Measurements from ENCODE around the gene VGLL4. TPM values are rescaled to one million over a fixed set of nuclear protein-coding genes. Genes with fewer than 3 reads are reported as not detected.

VGLL4 gene
- polyA plus RNA-seq, 1 donor from 2014 or later, result 113 TPM

GRCh38 chr3:11603628-11604027 is 40.1 kb downstream of the VGLL4 start:
- H3K9me3 ChIP-seq (ENCODE audit: low read length), result no peaks in the 10 kb centered on the region
- peaks cover 36% of the 10 kb centered on the region for H3K79me2 ChIP-seq (replicated peaks; ENCODE audit: insufficient read depth, low read length)
- H2AFZ ChIP-seq (ENCODE audit: low read depth, low read length), result no peak overlapping the region
- no peaks in the 10 kb centered on the region for H4K20me1 ChIP-seq (ENCODE audit: insufficient read depth)
- H3F3A ChIP-seq (ENCODE audit: insufficient read depth, low read length, poor library complexity, severe bottlenecking), result no peaks in the 10 kb centered on the region
- H3K36me3 ChIP-seq (ENCODE audit: insufficient read depth, low read length), result no peaks in the 10 kb centered on the region
- no peak overlapping the region for H3K9ac ChIP-seq (ENCODE audit: low read length)
- H3K9me2 ChIP-seq (ENCODE audit: insufficient read depth, low read length), result no peaks in the 10 kb centered on the region
- H3K27ac ChIP-seq (ENCODE audit: low read length), result no peak overlapping the region
- TF ChIP-seq REST (IDR thresholded peaks at IDR 0.05; ENCODE audit: borderline replicate concordance), result no peak
- TF ChIP-seq SMC3 (conservative IDR thresholded peaks at IDR 0.05; ENCODE audit: poor library complexity), result no peak
- TF ChIP-seq EZH2 (IDR thresholded peaks at IDR 0.05; ENCODE audit: borderline replicate concordance, insufficient read depth, low read length, poor library complexity, severe bottlenecking), result no peak
- TF ChIP-seq EP300 (conservative IDR thresholded peaks at IDR 0.05; ENCODE audit: poor library complexity, severe bottlenecking), result no peak
- TF ChIP-seq MXI1 (conservative IDR thresholded peaks at IDR 0.05; ENCODE audit: poor library complexity, severe bottlenecking), result no peak
- no peak for TF ChIP-seq POLR2AphosphoS5 (IDR thresholded peaks at IDR 0.05)
- no peak for TF ChIP-seq TAF1 (IDR thresholded peaks at IDR 0.05; ENCODE audit: low read depth)
- no peak for TF ChIP-seq RAD21 (conservative IDR thresholded peaks at IDR 0.05)
- no peak for TF ChIP-seq CTCF (IDR thresholded peaks at IDR 0.05; ENCODE audit: poor library complexity, severe bottlenecking)
- H3K4me3 ChIP-seq (ENCODE audit: low read length), result no peak overlapping the region
- no peak overlapping the region for H3K4me2 ChIP-seq (ENCODE audit: low read length)
- no peaks in the 10 kb centered on the region for H3K27me3 ChIP-seq (ENCODE audit: insufficient read depth, low read depth, low read length)

GRCh38 chr3:11602886-11603527 is 40.7 kb downstream of the VGLL4 start:
- TF ChIP-seq RAD21 (conservative IDR thresholded peaks at IDR 0.05) (no peak), EZH2 (IDR thresholded peaks at IDR 0.05; ENCODE audit: borderline replicate concordance, insufficient read depth, low read length, poor library complexity, severe bottlenecking) (no peak), SMC3 (conservative IDR thresholded peaks at IDR 0.05; ENCODE audit: poor library complexity) (no peak), CTCF (IDR thresholded peaks at IDR 0.05; ENCODE audit: poor library complexity, severe bottlenecking) (no peak), TAF1 (IDR thresholded peaks at IDR 0.05; ENCODE audit: low read depth) (no peak), POLR2AphosphoS5 (IDR thresholded peaks at IDR 0.05) (no peak), REST (IDR thresholded peaks at IDR 0.05; ENCODE audit: borderline replicate concordance) (no peak), EP300 (conservative IDR thresholded peaks at IDR 0.05; ENCODE audit: poor library complexity, severe bottlenecking) (no peak), MXI1 (conservative IDR thresholded peaks at IDR 0.05; ENCODE audit: poor library complexity, severe bottlenecking) (no peak)
- Histone ChIP-seq H3K9me2 (ENCODE audit: insufficient read depth, low read length) (no peaks in the 10 kb centered on the region), H3F3A (ENCODE audit: insufficient read depth, low read length, poor library complexity, severe bottlenecking) (no peaks in the 10 kb centered on the region), H3K27ac (ENCODE audit: low read length) (no peak overlapping the region), H3K27me3 (ENCODE audit: insufficient read depth, low read depth, low read length) (no peaks in the 10 kb centered on the region), H3K36me3 (ENCODE audit: insufficient read depth, low read length) (no peaks in the 10 kb centered on the region), H4K20me1 (ENCODE audit: insufficient read depth) (no peaks in the 10 kb centered on the region), H3K4me2 (ENCODE audit: low read length) (no peak overlapping the region), H3K9me3 (ENCODE audit: low read length) (no peaks in the 10 kb centered on the region), H3K79me2 (replicated peaks; ENCODE audit: insufficient read depth, low read length) (peaks cover 35% of the 10 kb centered on the region), H3K9ac (ENCODE audit: low read length) (no peak overlapping the region), H2AFZ (ENCODE audit: low read depth, low read length) (no peak overlapping the region), H3K4me3 (ENCODE audit: low read length) (no peak overlapping the region)
